GM06990 (cell line): ENCODE results near the gene NIT1.

Experiments used
- DNase-seq: peaks from one replicate; pipeline ENCODE4 v3.0.0-alpha.2; 2011; ENCODE audit not compliant: insufficient read length; ENCODE audit errors: extremely low read depth
- H3K27me3 ChIP-seq: replicated peaks from 2 replicates; pipeline ENCODE4 v1.6.0; 2011; ENCODE audit warnings: low read length; ENCODE audit not compliant: control insufficient read depth, insufficient read depth
- H3K36me3 ChIP-seq: 2 replicates; pipeline ENCODE4 v1.5.1; 2011; ENCODE audit warnings: low read length; ENCODE audit not compliant: control insufficient read depth, insufficient read depth
- H3K4me3 ChIP-seq: replicated peaks from 2 replicates; pipeline ENCODE4 v1.5.1; 2011; ENCODE audit warnings: low read depth, mild to moderate bottlenecking, control low read depth, low read length
- TF ChIP-seq, protein P1 (sequence below): IDR thresholded peaks from 2 replicates; pipeline ENCODE4 v1.5.1; 2011; ENCODE audit warnings: low read length, control low read depth, mild to moderate bottlenecking, inconsistent platforms; ENCODE audit not compliant: insufficient read depth, poor library complexity, severe bottlenecking

NIT1 gene

DNA sequence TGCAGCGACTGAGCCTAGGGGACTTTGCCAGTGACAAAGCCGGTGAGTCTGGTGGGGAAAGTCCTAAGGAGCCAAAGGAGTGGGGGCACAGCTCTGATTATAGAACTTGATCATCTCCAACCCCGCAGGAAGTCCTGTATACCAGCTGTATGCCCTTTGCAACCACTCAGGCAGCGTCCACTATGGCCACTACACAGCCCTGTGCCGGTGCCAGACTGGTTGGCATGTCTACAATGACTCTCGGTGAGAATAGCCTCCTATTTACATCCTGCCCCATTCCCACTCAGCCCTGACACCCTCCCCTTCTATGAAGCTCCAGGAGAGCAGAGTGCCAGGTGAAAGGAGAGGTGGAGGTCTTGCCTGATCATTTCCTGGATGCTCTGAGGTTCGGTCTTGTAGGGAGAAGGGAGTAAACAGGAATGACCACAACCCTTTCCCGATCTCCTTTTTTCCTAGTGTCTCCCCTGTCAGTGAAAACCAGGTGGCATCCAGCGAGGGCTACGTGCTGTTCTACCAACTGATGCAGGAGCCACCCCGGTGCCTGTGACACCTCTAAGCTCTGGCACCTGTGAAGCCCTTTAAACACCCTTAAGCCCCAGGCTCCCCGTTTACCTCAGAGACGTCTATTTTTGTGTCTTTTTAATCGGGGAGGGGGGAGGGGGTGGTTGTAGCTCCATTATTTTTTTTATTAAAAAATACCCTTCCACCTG, 47.2 kb downstream of the NIT1 start:
- H3K36me3 ChIP-seq, result peaks cover 3% of the 10 kb centered on the region
- H3K27me3 ChIP-seq, result no peaks in the 10 kb centered on the region
- no peak for DNase-seq
- TF ChIP-seq, protein P1, sequence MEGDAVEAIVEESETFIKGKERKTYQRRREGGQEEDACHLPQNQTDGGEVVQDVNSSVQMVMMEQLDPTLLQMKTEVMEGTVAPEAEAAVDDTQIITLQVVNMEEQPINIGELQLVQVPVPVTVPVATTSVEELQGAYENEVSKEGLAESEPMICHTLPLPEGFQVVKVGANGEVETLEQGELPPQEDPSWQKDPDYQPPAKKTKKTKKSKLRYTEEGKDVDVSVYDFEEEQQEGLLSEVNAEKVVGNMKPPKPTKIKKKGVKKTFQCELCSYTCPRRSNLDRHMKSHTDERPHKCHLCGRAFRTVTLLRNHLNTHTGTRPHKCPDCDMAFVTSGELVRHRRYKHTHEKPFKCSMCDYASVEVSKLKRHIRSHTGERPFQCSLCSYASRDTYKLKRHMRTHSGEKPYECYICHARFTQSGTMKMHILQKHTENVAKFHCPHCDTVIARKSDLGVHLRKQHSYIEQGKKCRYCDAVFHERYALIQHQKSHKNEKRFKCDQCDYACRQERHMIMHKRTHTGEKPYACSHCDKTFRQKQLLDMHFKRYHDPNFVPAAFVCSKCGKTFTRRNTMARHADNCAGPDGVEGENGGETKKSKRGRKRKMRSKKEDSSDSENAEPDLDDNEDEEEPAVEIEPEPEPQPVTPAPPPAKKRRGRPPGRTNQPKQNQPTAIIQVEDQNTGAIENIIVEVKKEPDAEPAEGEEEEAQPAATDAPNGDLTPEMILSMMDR, result no peak
- peak overlapping the region; percentile 60 for H3K4me3 ChIP-seq

DNA sequence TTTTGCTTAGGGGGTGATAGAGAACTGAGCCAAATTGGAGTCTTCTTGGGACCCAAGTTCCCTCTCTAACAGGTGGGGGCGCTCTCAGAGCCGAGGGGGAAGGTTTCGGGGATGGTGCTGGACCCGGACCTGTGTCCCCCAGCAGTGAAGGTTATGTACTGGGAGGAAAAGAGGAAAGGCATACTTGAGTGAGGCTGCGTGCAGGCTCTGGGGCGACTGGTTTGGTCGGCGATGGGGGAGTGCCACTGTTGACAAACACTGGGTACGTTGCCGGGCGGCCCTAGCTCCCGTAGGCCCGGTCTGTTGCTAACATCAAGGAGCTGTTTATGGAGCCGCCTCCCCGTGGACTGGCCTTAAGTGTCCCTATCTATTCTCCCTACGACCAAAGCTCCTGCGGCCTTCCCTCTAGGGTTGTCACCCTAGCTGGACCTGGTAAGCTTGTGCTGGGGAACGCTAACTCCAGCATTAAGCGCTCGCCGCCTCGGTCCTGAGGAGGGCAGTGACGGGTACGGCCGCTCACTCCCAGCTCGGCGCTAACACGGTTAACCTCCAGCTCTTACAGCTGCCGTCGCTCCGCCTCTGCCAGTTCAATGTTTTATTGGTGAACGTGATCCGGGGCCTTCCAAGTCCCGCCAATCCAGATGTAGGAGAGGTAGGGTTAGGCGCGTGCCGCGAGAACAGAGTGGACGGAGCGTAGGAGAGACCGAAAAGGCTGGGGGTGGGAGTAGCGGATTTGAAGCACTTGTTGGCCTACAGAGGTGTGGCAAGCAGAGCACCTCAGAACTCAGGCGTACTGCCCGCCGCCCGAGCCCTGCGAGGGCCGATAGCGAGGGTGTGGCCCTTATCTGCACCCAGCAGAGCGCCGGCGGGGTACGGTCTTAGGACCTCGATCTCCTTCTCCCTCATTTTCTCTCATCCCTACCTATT, 48.1 kb downstream of the NIT1 start, which contains the start of gene PPOX:
TSS of gene PPOX (plus strand) at position 685 of the 927 bp plus-strand sequence. CDS start 422 bp downstream, outside the sequence.
- peak within 1 kb of the TSS; percentile 72 for H3K4me3 ChIP-seq
- TF ChIP-seq, protein P1, result peak; percentile 75

DNA sequence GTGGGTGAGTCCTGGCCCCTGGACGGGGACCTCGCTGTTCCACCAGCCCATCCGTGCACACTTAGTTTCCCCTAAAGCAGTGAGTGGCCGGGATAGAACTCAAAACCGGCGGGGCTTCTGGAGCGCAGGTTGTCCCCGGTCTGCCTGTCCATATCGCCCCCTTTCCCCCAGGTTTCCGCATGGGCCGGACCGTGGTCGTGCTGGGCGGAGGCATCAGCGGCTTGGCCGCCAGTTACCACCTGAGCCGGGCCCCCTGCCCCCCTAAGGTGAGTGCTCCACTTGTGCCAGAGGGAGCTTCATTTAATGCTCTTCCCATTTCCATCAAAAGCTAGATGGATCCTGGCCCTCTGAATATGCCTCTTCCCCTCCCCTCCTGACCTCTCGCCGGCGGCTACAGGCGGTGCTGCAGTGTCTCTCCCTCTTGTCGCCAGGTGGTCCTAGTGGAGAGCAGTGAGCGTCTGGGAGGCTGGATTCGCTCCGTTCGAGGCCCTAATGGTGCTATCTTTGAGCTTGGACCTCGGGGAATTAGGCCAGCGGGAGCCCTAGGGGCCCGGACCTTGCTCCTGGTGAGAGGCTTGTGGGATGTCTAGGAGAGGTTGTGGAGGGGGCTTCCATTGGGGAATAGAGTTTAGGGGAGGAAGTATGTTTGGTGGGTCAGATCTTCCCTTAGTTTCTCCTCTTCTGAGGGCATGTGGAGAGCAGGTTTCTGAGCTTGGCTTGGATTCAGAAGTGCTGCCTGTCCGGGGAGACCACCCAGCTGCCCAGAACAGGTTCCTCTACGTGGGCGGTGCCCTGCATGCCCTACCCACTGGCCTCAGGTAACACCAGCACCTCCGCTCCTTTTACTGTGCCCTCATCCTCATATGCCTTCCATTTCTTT, 49.0 kb downstream of the NIT1 start:
- no peaks in the 10 kb centered on the region for H3K27me3 ChIP-seq
- peak overlapping the region; percentile 72 for H3K4me3 ChIP-seq
- TF ChIP-seq, protein P1, result no peak
- peaks cover 13% of the 10 kb centered on the region for H3K36me3 ChIP-seq
- no peak for DNase-seq

More for the DNA sequence above, 48.1 kb downstream of the NIT1 start, which contains the start of gene PPOX:
- Histone ChIP-seq H3K27me3 (no peaks in the 10 kb centered on the region), H3K36me3 (peaks cover 7% of the 10 kb centered on the region)
- DNase-seq, result peak; percentile 91

DNA sequence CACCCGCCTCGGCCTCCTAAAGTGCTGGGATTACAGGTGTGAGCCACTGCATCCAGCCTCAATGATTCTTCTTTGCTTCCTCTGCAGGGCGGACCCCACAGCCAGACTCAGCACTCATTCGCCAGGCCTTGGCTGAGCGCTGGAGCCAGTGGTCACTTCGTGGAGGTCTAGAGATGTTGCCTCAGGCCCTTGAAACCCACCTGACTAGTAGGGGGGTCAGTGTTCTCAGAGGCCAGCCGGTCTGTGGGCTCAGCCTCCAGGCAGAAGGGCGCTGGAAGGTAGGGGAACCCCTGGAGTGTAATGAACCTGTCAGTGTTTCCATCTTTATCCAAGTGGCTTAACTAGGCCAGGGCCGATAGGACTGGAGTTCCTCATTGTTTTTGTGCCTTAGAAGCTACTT, 51.0 kb downstream of the NIT1 start:
- TF ChIP-seq, protein P1, result no peak
- DNase-seq, result no peak
- Histone ChIP-seq H3K4me3 (no peak overlapping the region), H3K27me3 (no peaks in the 10 kb centered on the region), H3K36me3 (peaks cover 26% of the 10 kb centered on the region)
